Rectal smooth muscle tissue (tissue), 1 donor: ENCODE measurements around the gene TEX51.

Experiments used
- H3K27ac ChIP-seq: one replicate; pipeline ENCODE4 v1.7.0; 2013; ENCODE audit warnings: low read depth, low read length, inconsistent platforms
- H3K27me3 ChIP-seq: one replicate; pipeline ENCODE4 v1.7.0; 2013; ENCODE audit warnings: low read length; ENCODE audit not compliant: control insufficient read depth, insufficient read depth
- H3K36me3 ChIP-seq: one replicate; pipeline ENCODE4 v1.7.0; 2013; ENCODE audit warnings: low read length; ENCODE audit not compliant: control insufficient read depth, insufficient read depth
- H3K4me1 ChIP-seq: one replicate; pipeline ENCODE4 v1.7.0; 2013; ENCODE audit warnings: low read length; ENCODE audit not compliant: control insufficient read depth, insufficient read depth
- H3K4me3 ChIP-seq: one replicate; pipeline ENCODE4 v1.7.0; 2013; ENCODE audit warnings: low read length
- H3K9ac ChIP-seq: one replicate; pipeline ENCODE4 v1.7.0; 2013; ENCODE audit warnings: low read length

The TEX51 gene

GRCh38 chr2:126889071-126889470 is 9.6 kb upstream of the TEX51 start:
- Histone ChIP-seq H3K27me3 (no peaks in the 10 kb centered on the region), H3K36me3 (no peaks in the 10 kb centered on the region), H3K4me1 (no peaks in the 10 kb centered on the region), H3K4me3 (no peak overlapping the region), H3K27ac (no peak overlapping the region), H3K9ac (no peak overlapping the region)

- Histone ChIP-seq H3K27me3 (no peaks in the 10 kb centered on the region), H3K36me3 (no peaks in the 10 kb centered on the region), H3K9ac (no peak overlapping the region), H3K4me3 (no peak overlapping the region), H3K4me1 (no peaks in the 10 kb centered on the region), H3K27ac (no peak overlapping the region)
Measured at GRCh38 chr2:126889496-126890135, 9.1 kb upstream of the TEX51 start.

DNA sequence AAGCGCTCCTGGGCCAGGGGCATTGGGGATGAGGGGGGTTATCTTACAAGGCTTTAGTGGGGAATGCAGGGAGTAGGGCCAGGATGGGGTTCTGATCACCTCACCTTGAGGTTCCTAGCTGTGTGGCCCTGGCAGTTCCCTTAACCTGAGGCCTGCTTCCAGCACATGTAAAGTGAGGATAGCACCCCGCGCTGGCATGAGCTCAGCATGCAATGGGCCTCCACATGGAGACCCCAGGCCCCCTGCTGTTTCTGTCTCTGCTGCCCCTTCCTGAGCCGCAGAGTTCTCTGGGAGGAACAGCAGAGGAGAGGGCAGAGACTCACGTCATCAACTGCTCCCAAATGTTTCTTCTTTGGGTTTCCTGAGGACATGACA is 8.6 kb upstream of the TEX51 start:
- no peak overlapping the region for H3K9ac ChIP-seq
- H3K27ac ChIP-seq: no peak overlapping the region
- H3K27me3 ChIP-seq: no peaks in the 10 kb centered on the region
- H3K36me3 ChIP-seq: no peaks in the 10 kb centered on the region
- no peak overlapping the region for H3K4me3 ChIP-seq
- no peaks in the 10 kb centered on the region for H3K4me1 ChIP-seq

DNA sequence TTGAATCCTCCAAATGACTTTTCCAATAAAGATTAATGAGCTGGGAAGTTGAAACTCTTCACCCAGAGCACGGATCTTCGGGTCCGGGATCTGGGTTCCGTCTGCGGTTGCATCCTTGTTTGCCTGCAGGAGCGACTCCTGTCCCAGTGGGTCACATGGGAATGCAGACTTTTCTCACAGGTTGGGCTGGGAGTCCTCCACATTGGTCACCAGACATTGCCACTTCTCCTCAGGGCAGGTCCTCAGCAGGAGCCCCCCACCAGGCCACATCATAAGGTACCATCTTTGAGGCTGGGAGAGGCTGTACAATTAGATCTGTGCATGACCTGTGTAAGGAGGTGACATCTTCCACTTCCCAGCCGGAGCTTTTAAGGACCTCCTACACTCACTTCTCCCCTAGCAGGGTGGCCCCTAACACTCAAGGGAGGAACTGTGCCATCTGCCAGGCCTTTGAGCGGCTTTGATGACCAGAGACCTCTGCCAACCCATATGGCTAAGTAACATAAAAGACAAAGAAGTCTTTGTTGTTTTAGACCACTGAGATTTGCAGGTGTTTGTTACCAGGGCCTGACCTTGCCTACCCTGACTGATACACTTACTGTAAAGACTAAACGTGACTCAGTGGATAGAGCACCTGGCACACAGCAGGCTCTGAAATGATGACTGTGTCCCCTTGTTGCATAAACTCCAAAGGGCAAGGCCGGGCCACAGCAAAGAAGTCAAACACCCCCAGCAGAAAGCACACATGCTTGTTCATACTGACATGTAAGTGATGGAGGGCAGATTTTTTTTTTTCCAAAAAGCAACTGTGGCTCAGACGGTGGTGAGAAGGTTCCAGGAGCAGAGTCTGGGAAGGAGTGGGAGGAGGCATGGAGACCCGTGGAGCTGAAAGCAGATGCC is 7.9 kb upstream of the TEX51 start:
- Histone ChIP-seq H3K27me3 (no peaks in the 10 kb centered on the region), H3K36me3 (no peaks in the 10 kb centered on the region), H3K4me3 (no peak overlapping the region), H3K27ac (no peak overlapping the region), H3K9ac (no peak overlapping the region), H3K4me1 (no peaks in the 10 kb centered on the region)

DNA sequence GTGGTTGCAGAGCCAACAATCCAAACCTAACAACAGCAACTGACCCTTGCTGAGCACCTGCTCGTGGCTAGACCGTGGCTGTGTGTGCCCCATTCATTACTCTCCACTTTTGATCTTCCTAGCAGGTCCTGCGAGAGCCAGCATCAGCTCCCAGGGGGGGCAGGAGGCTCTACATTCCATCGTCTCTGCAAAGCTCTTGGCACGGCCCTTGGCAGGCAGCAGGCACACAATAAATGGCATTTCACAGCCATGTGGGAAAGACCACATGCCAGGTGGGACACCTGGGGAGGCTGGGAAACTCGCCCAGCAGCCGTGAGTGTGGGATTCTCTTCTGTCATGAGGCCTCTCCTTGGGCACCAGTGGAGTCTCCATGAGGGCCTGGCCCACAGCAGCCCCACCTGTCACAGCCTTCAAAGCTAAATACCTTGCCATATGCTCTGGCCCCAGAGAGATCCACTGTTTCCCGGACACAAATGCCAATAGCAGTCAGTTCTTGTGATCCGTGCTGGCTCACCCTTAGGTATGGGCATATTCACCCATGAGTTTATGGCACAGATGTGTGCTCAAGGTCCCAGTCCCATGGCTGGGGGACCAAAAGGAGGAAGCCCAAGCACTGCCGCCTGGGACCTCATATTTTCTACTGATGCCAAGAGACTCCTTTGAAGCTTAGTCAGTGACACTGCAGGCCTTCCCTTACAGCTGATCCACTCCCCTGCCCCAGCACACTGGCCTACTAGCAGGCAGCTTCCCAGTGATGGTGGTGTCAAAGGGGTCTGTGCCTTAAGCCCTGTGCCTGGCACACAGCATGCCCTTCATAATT is 6.8 kb upstream of the TEX51 start:
- Histone ChIP-seq H3K27me3 (no peaks in the 10 kb centered on the region), H3K36me3 (no peaks in the 10 kb centered on the region), H3K4me1 (no peaks in the 10 kb centered on the region), H3K9ac (no peak overlapping the region), H3K27ac (no peak overlapping the region), H3K4me3 (no peak overlapping the region)

- Histone ChIP-seq H3K9ac (no peak overlapping the region), H3K4me1 (no peaks in the 10 kb centered on the region), H3K27ac (no peak overlapping the region), H3K4me3 (no peak overlapping the region), H3K27me3 (no peaks in the 10 kb centered on the region), H3K36me3 (no peaks in the 10 kb centered on the region)
Measured at GRCh38 chr2:126893153-126893552, 5.5 kb upstream of the TEX51 start.

- Histone ChIP-seq H3K4me3 (no peak overlapping the region), H3K27ac (no peak overlapping the region), H3K27me3 (no peaks in the 10 kb centered on the region), H3K36me3 (no peaks in the 10 kb centered on the region), H3K4me1 (no peaks in the 10 kb centered on the region), H3K9ac (no peak overlapping the region)
Measured at GRCh38 chr2:126893606-126894005, 5.1 kb upstream of the TEX51 start.

DNA sequence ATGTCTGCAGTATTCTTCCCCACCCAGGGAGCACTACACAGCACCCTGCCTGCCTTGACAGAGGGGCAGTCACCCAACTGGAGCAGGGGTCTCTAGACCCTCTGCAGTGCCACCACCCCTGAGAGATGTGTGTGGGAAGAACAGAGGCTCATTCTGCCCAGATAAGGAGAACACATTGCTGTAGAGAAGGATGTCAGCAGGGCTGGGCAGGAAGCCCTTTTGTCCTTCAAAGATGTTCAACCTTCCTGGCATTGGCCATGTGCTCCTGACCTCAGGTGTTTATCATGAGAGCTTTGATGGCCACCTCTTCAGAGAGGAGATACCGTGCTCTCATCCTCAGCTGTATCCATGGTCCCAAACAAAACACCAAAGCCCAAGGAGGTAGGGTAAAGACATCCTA is 4.6 kb upstream of the TEX51 start:
- no peaks in the 10 kb centered on the region for H3K36me3 ChIP-seq
- no peak overlapping the region for H3K27ac ChIP-seq
- no peak overlapping the region for H3K4me3 ChIP-seq
- H3K9ac ChIP-seq: no peak overlapping the region
- H3K27me3 ChIP-seq: no peaks in the 10 kb centered on the region
- no peaks in the 10 kb centered on the region for H3K4me1 ChIP-seq

GRCh38 chr2:126894585-126895182 is 4.0 kb upstream of the TEX51 start:
- Histone ChIP-seq H3K4me1 (no peaks in the 10 kb centered on the region), H3K27ac (no peak overlapping the region), H3K4me3 (no peak overlapping the region), H3K27me3 (no peaks in the 10 kb centered on the region), H3K9ac (no peak overlapping the region), H3K36me3 (no peaks in the 10 kb centered on the region)

GRCh38 chr2:126895336-126895735 is 3.4 kb upstream of the TEX51 start:
- Histone ChIP-seq H3K4me3 (no peak overlapping the region), H3K36me3 (no peaks in the 10 kb centered on the region), H3K4me1 (no peaks in the 10 kb centered on the region), H3K9ac (no peak overlapping the region), H3K27ac (no peak overlapping the region), H3K27me3 (no peaks in the 10 kb centered on the region)

DNA sequence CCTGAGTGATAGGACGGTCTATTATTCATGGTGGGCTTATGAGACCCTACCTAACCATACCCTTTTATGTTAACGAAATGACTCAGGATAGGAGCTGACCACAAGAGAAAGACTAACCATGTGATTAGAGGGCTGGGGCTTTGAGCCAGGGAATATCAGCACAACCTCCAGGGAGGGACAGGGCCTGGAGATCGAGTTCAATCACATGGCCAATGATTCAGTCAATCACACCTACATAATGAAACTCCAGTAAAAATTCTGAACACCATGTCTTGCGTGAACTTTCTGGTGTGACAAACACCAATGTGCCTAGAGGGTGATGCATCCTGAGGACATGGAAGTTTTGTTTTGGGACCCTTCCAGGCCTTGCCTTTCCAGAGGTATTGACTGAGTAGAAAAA is 2.2 kb upstream of the TEX51 start:
- Histone ChIP-seq H3K27me3 (no peaks in the 10 kb centered on the region), H3K27ac (no peak overlapping the region), H3K36me3 (no peaks in the 10 kb centered on the region), H3K9ac (no peak overlapping the region), H3K4me1 (no peaks in the 10 kb centered on the region), H3K4me3 (no peak overlapping the region)

- Histone ChIP-seq H3K27ac (no peak overlapping the region), H3K4me3 (no peak overlapping the region), H3K36me3 (no peaks in the 10 kb centered on the region)
Measured at GRCh38 chr2:126899616-126900185, 1.0 kb downstream of the TEX51 start.

More at GRCh38 chr2:126899616-126900185, 1.0 kb downstream of the TEX51 start:
- H3K4me1 ChIP-seq: no peaks in the 10 kb centered on the region
- H3K9ac ChIP-seq: no peak overlapping the region
- no peaks in the 10 kb centered on the region for H3K27me3 ChIP-seq
